KOPT-K1 (cell line): ENCODE data around the gene PRRC2A.

ENCODE experiments used
- H3K27ac ChIP-seq: fragments of 200-600 bp; sonication (generic); 2 replicates; pipeline ENCODE4 v1.5.1; 2016; ENCODE audit warnings: antibody characterized with exemption, mild to moderate bottlenecking, low read depth, low read length; ENCODE audit not compliant: poor library complexity, severe bottlenecking
- H3K36me3 ChIP-seq: fragments of 200-600 bp; sonication (generic); 2 replicates; pipeline ENCODE4 v1.5.1; 2017; ENCODE audit warnings: antibody characterized with exemption, mild to moderate bottlenecking, low read length, moderate library complexity; ENCODE audit not compliant: insufficient read depth
- H3K9me3 ChIP-seq: fragments of 200-600 bp; sonication (generic); 2 replicates; pipeline ENCODE4 v1.5.1; 2017; ENCODE audit warnings: antibody characterized with exemption, low read length, mild to moderate bottlenecking; ENCODE audit not compliant: insufficient read depth, poor library complexity, severe bottlenecking

The PRRC2A gene

DNA sequence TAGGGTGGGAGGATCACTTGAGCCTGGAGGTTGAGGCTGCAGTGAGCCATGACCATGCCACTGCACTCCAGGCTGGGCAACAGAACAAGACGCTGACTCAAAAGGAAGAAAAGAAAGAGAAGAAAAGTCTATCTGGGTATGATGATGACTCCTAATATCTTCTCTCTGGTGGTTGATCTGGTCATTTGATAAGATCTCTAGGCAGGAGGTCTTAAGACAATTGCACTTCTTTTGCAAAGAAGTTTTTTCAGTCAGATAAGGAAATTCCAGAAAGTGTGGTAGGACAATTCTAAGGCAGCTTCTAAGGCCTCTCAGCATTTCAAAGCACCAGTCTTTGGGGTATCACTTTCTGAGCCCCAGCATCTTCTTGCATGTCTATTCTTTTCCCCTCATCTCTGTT lies 13.2 kb upstream of the PRRC2A start:
- no peaks in the 10 kb centered on the region for H3K9me3 ChIP-seq
- no peak overlapping the region for H3K27ac ChIP-seq
- H3K36me3 ChIP-seq: no peaks in the 10 kb centered on the region

DNA sequence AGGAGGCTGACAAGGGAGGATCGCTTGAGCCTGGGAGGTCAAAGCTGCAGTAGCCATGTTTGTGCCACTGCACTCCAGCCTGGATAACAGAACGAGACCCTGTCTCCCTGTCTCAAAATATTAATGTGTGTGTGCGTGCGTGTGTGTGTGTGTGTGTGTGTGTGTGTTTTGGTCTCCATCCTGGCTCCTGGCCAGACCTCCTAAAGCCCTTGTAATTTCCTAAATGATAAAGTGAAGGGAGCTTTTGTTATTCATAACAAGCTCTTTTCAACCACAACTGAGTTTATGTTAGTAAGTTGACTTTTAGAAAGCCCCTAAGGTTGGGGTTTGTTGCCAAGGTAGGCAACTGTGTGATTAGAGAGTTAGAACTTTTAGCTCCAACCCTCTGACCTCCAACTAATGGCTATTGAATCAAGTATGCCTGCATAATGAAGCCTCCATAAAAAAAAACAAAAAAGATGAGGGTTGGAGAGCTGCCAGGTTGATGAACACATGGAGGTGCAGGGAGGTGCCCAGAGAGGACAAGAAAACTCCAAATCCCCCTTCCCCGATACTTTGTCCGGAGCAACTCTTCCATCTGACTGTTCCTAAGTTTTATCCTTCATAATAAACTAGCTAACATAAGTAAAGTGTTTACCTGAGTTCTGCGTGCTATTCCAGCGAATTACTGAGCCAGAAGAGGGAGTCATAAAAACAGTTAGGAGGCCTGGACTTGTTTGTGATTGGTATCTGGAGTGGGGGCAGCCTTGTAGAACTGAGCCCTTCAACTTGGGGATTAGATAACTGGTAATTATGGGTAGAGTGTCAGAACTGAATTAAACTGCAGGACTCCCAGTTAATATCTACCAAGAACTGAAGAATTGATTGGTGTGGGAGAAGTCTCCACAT lies 10.8 kb upstream of the PRRC2A start:
- no peaks in the 10 kb centered on the region for H3K36me3 ChIP-seq
- H3K27ac ChIP-seq: no peak overlapping the region
- H3K9me3 ChIP-seq: no peaks in the 10 kb centered on the region

DNA sequence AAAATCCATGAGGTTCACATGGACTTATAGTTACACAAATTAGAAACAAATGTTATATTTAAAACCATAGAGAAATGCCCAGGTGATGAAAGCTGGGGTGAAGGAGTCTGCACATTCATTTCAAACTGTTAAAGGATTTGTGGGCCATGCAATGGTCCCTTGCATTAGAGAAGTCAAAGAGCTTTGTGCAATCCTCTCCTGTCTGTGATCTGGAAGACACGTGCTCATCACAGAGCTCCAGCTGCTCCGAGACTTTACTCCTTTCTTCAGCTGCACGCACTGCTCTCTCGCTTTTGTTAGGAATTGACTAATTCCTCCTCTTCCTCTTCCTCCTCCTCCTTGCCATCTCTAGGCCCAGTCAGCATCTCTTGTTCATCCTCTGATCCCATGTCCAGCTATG lies 9.5 kb upstream of the PRRC2A start:
- Histone ChIP-seq H3K27ac (no peak overlapping the region), H3K36me3 (no peaks in the 10 kb centered on the region), H3K9me3 (no peaks in the 10 kb centered on the region)

DNA sequence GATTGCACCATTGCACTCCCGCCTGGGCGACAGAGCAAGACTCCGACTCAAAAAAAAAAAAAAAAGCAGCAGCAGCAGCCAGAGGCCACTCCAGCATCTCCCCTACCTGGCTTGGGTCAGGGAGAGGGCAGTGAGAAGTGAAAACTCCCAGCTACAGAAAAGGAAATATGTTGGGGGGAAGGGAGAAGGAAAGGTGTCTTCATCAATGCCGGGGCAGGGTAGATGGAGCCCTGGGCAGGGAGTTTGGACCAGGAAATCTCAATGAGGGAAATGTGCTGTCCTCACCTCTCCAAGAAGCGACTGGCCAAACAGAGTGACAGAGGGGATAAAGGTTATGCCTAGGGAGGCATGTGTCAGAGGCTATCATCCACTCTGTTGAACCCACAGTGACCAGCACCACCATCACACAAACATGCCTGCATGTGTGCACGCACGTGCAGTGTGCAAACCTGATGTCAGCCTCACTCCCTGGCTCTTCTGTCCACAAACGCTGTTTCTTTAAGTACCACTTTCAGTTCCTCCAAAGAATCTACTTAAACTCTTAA lies 6.4 kb upstream of the PRRC2A start:
- H3K36me3 ChIP-seq: peaks cover 8% of the 10 kb centered on the region; the same call in 1 of the 2 replicates
- H3K9me3 ChIP-seq: no peaks in the 10 kb centered on the region
- peak overlapping the region; percentile 97 for H3K27ac ChIP-seq

DNA sequence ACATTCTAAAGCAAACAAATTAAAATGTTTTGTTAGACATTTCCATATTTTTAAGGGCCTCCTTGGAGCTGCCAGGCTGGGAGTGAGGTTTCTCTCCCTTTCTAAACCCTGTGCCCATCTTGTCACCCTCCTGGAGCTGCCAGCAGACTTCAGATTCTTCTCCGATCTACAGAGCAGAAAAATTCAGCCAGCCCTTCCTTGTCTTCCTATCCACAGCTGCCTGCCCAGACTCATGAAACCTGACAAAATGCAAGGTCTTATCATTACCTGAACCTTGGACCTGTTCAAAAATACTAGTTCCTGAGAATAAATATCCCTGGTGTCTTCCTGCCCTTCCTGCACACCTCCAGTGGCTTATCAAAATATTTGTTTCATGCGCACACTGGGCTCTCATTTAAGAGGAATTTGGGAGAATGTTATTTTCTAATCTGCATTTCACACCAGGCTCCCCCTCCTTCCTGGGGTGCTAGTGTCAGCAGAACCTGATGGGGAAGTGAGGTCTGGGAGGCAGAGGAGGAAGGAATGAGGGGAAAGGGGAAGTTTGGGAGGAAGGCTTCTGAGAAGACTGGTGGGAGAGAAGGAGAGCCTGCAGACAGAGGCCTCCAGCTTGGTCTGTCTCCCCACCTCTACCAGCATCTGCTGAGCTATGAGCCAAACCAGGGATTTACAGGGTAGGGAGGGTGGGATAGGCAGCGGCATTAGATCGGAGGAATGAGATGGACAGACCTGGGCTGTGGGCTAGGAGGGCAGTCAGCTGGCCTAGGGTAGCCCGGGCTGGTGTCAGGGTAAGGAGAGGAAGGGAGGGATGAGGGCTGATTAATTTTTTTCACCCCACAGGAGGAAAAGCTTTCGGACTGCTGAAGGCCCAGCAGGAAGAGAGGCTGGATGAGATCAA lies 5.6 kb upstream of the PRRC2A start, which contains the start of gene AIF1:
TSS of gene AIF1 (plus strand) at position 551 of the 895 bp plus-strand sequence. CDS start at position 647, 96 bp downstream.
- Histone ChIP-seq H3K36me3 (peaks cover 8% of the 10 kb centered on the region; the same call in 1 of the 2 replicates), H3K9me3 (no peaks in the 10 kb centered on the region), H3K27ac (peak within 1 kb of the TSS; percentile 97)

DNA sequence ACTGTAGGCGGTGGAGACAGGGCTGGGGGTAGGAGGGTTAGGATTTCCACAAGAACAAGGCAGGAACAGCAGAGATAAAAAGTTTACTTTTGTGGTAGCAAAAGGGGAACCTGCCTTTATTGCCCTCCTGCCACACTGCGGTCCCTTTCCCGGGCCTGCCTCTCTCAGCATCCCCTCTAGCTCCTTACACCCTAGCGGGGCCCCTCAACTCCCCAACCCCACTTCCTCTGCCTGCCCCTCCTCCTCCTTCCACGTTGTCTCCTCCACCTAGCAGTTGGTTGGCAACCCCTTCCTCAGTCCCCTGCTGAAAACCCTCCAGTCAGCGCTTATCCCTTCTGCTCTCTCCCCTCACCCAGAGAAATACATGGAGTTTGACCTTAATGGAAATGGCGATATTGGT lies 4.8 kb upstream of the PRRC2A start:
- peaks cover 8% of the 10 kb centered on the region; the same call in 1 of the 2 replicates for H3K36me3 ChIP-seq
- peak overlapping the region; percentile 97 for H3K27ac ChIP-seq
- H3K9me3 ChIP-seq: no peaks in the 10 kb centered on the region

DNA sequence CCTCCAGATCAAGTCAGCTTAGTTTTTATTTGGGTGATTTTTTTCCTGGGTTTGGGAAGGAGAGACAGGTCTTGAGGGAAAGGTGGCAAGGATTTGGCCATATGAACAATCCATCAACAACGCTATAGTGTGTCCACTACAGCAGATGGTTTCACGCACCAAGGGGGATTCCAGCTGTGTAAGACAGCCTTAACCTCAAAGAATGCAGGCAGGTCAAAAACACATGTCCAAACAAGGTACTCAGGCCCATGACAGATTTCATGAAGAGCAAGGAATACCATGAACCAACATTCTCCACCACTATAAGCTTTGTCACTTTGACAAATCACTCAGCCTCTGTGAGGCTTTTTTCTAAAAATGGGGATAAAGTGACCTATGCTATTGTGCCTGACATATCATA lies 3.5 kb upstream of the PRRC2A start:
- H3K36me3 ChIP-seq: peaks cover 13% of the 10 kb centered on the region
- H3K27ac ChIP-seq: peak overlapping the region; percentile 97
- no peaks in the 10 kb centered on the region for H3K9me3 ChIP-seq

DNA sequence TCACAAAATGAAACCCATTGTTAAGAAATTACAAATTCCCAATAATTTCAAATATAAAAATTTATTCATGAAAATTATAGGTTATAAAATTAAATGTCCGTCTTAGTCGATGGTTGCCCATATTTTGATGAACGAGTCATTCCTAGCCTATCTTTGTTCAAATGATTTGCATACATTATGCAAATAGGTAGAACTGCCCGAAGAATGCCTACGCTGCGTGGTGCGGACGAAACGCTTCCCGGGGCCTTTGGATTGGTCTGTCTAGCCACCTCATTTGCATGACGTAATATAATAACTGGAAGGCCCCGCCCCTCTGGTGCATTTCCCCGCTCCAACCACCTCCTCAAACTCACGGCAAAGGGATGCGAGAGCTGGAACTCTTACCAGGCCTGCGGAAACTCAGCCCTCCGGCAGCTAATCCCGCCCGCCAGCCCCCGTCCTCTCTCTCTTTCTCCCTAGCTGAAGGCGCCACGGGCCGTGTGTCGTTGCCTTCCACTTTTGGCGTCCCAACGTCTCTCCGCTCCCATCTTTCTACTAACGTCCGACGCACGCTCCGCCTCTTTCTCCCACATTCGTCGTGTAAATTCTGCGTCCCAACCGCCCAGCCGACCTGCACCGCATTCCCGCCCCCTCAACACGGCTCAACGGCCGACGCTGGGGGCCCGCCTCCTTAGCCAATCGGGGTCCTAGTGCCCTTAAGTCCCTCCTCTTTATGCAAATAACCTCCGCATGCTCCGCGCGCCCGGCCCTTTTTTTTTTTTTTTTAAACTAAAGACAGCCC lies 520 bp upstream of the PRRC2A start:
- H3K36me3 ChIP-seq: peaks cover 43% of the 10 kb centered on the region
- H3K9me3 ChIP-seq: no peaks in the 10 kb centered on the region
- H3K27ac ChIP-seq: peak overlapping the region; percentile 99

DNA sequence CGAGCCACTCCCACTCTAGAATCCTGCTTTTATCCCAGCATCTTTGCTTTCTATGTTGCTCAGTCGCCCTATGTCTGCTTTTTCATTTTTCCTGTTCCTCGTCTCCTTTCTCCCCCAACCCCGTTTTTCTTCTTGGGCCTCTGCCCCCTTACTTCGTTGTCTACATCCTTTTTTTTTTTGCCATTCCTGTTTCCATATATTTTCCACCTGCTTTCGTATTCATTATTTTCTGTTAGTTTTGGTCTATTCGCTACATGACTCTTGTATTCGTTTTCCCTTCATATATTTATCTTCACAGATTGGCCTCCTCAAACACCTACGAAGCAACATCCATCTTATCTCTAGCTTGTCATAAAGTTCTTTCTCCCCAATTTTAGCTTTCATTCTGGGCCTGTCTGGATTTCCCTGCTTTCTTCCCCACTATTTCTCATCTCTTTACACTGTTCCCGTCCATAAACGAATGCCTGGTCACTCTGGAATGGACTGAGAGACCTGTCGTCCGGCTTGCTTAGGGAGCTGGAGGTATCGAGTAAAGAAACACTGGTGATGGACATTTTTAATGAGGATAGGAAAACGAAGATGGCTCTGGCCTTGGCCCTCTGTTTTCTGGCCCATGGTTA lies 915 bp downstream of the PRRC2A start:
- H3K27ac ChIP-seq: peak overlapping the region; percentile 99
- peaks cover 57% of the 10 kb centered on the region for H3K36me3 ChIP-seq

DNA sequence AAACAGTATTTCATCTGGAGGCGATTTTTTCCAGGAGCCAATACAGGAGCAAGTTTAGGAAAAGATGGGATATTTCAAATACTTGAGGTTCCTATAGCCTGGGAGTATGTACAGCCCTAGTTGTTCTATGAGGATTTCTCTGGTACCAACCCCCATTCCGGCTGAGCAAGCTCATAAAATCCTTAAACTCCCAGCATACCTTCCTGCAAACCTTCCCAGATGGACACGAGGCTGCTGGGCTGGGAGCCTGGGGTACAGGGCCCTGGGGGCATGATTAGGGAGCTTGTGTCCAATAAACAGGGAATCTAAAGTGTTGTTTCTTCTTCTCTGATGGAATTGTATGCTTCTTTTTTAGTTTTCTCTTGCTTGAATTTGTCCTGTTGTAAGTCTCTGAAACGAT lies 1.5 kb downstream of the PRRC2A start:
- Histone ChIP-seq H3K36me3 (peaks cover 58% of the 10 kb centered on the region), H3K9me3 (no peaks in the 10 kb centered on the region), H3K27ac (peak overlapping the region; percentile 99)

More for the DNA sequence above, 915 bp downstream of the PRRC2A start:
- no peaks in the 10 kb centered on the region for H3K9me3 ChIP-seq

DNA sequence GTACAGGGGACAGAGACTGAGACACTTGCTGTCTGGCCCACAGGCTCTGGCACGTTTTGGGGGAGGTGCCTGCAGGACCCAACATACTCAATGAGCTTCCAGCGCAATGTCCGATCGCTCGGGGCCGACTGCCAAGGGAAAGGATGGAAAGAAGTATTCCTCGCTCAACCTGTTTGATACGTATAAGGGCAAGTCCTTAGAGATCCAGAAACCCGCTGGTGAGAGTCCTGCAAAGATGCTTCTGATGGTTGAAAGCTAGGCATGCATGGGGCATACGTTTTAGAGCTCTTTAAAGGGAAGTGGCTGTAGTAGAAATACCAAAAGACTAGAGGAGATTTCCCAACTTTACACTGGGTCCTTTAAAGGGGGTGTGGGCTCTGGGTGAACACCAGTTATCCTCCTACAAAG lies 2.2 kb downstream of the PRRC2A start:
- Histone ChIP-seq H3K27ac (peak overlapping the region; percentile 99), H3K9me3 (no peaks in the 10 kb centered on the region), H3K36me3 (peaks cover 62% of the 10 kb centered on the region)

DNA sequence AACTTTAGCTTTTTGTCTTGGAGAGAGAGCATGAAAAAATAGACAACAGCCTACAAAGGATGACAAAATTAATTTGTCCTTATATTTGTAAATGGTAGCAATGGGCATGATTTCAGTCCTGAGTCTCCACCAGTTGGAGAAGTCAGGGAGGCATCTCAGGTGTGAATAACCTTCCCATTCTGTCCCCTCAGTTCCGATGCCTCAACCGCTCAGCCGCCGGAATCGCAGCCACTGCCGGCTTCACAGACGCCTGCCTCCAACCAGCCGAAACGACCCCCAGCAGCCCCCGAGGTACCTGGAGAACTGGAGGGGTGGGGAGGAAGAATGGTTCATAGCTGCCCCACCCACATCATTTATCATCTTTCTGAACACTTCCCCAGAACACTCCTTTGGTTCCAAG lies 3.6 kb downstream of the PRRC2A start:
- no peak overlapping the region for H3K27ac ChIP-seq
- peaks cover 76% of the 10 kb centered on the region for H3K36me3 ChIP-seq

DNA sequence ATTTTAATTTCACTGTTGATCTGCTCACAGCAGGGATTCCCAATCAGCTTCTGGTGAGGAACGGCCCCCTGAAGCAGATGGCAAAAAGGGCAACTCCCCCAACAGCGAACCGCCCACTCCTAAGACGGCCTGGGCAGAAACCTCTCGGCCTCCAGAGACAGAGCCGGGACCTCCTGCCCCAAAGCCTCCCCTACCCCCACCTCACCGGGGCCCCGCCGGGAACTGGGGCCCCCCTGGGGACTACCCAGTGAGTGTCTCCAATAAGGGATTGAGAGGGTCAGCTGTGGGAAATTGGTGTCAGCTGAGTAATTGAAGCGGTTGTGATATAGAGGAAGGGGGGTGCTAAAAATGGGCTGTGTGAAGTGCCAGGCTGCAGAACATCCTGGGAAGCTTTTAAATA lies 6.4 kb downstream of the PRRC2A start:
- H3K9me3 ChIP-seq: no peaks in the 10 kb centered on the region
- H3K36me3 ChIP-seq: peaks cover 100% of the 10 kb centered on the region
- H3K27ac ChIP-seq: no peak overlapping the region

More for the DNA sequence above, 3.6 kb downstream of the PRRC2A start:
- H3K9me3 ChIP-seq: no peaks in the 10 kb centered on the region

DNA sequence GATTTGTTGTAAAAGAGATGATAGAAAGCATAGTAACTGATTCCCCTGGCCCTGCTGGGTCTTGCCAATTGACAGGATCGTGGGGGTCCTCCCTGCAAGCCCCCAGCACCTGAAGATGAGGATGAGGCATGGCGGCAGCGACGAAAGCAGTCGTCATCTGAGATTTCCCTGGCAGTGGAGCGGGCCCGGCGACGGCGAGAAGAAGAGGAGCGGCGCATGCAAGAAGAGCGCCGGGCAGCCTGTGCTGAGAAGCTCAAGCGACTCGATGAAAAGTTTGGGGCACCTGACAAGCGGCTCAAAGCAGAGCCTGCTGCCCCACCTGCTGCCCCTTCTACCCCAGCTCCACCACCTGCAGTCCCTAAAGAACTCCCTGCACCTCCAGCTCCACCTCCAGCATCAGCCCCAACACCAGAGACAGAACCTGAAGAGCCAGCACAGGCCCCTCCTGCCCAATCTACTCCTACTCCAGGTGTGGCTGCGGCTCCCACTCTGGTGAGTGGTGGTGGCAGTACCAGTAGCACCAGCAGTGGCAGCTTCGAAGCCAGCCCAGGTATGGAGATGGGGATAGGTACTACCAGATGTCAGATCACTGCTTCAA lies 7.3 kb downstream of the PRRC2A start:
- Histone ChIP-seq H3K36me3 (peaks cover 100% of the 10 kb centered on the region), H3K9me3 (no peaks in the 10 kb centered on the region), H3K27ac (no peak overlapping the region)
